GM21390 (cell line): ENCODE measurements around the gene TMTC4.

Experiments used
- ATAC-seq: cut with Tn5 transposase; IDR thresholded peaks from one replicate; pipeline ENCODE4 v1.9.1; 2021; ENCODE audit not compliant: unreplicated experiment

The TMTC4 gene

GRCh38 chr13:100667894-100668293 is 6.7 kb downstream of the TMTC4 start:
- ATAC-seq, result no peak

- ATAC-seq, result no peak
Measured at GRCh38 chr13:100666124-100666523, 8.5 kb downstream of the TMTC4 start.

- ATAC-seq, result no peak
Measured at GRCh38 chr13:100665403-100665802, 9.2 kb downstream of the TMTC4 start.

- no peak for ATAC-seq
Measured at GRCh38 chr13:100664171-100664900, 10.3 kb downstream of the TMTC4 start.

- ATAC-seq, result no peak
Measured at GRCh38 chr13:100662468-100663211, 12.0 kb downstream of the TMTC4 start.

- ATAC-seq, result no peak
Measured at GRCh38 chr13:100660761-100661160, 13.8 kb downstream of the TMTC4 start.

- ATAC-seq, result no peak
Measured at GRCh38 chr13:100659578-100659977, 15.0 kb downstream of the TMTC4 start.

GRCh38 chr13:100658363-100658762 is 16.2 kb downstream of the TMTC4 start:
- ATAC-seq, result peak; percentile 86

GRCh38 chr13:100657881-100658315 is 16.7 kb downstream of the TMTC4 start:
- peak; percentile 19 for ATAC-seq

- ATAC-seq, result no peak
Measured at GRCh38 chr13:100652510-100652909, 22.1 kb downstream of the TMTC4 start.

GRCh38 chr13:100650326-100650725 is 24.3 kb downstream of the TMTC4 start:
- no peak for ATAC-seq

GRCh38 chr13:100648354-100648753 is 26.2 kb downstream of the TMTC4 start:
- ATAC-seq, result no peak

- no peak for ATAC-seq
Measured at GRCh38 chr13:100646871-100647270, 27.7 kb downstream of the TMTC4 start.

GRCh38 chr13:100646030-100646673 is 28.4 kb downstream of the TMTC4 start:
- no peak for ATAC-seq

- no peak for ATAC-seq
Measured at GRCh38 chr13:100645382-100645781, 29.2 kb downstream of the TMTC4 start.

- no peak for ATAC-seq
Measured at GRCh38 chr13:100644371-100644770, 30.2 kb downstream of the TMTC4 start.

- no peak for ATAC-seq
Measured at GRCh38 chr13:100637796-100638195, 36.8 kb downstream of the TMTC4 start.

- no peak for ATAC-seq
Measured at GRCh38 chr13:100637380-100637779, 37.2 kb downstream of the TMTC4 start.

GRCh38 chr13:100636441-100636840 is 38.2 kb downstream of the TMTC4 start:
- ATAC-seq, result no peak

- no peak for ATAC-seq
Measured at GRCh38 chr13:100636004-100636403, 38.6 kb downstream of the TMTC4 start.

- no peak for ATAC-seq
Measured at GRCh38 chr13:100634696-100635095, 39.9 kb downstream of the TMTC4 start.

GRCh38 chr13:100633461-100633860 is 41.1 kb downstream of the TMTC4 start:
- ATAC-seq, result no peak
